HL-60 (cell line): ENCODE data around the gene NPRL2.

ENCODE experiments used
- GABPA ChIP-seq: IDR thresholded peaks from 2 replicates; pipeline ENCODE4 v1.6.1; 2012; ENCODE audit warnings: low read depth
- POLR2AphosphoS5 ChIP-seq: IDR thresholded peaks from 2 replicates; pipeline ENCODE4 v1.6.1; 2012; ENCODE audit warnings: low read depth
- SPI1 ChIP-seq: IDR thresholded peaks from 2 replicates; pipeline ENCODE4 v1.6.1; 2012; ENCODE audit warnings: low read depth, mild to moderate bottlenecking, borderline replicate concordance
- TF ChIP-seq, protein P1 (sequence below): IDR thresholded peaks from one replicate; pipeline ENCODE4 v1.5.1; 2011; ENCODE audit warnings: low read length, control low read depth, inconsistent platforms; ENCODE audit not compliant: insufficient read depth
- TF ChIP-seq, protein P2 (sequence below): IDR thresholded peaks from 2 replicates; pipeline ENCODE4 v1.6.1; 2012; ENCODE audit warnings: low read depth; ENCODE audit not compliant: insufficient replicate concordance

DNA sequence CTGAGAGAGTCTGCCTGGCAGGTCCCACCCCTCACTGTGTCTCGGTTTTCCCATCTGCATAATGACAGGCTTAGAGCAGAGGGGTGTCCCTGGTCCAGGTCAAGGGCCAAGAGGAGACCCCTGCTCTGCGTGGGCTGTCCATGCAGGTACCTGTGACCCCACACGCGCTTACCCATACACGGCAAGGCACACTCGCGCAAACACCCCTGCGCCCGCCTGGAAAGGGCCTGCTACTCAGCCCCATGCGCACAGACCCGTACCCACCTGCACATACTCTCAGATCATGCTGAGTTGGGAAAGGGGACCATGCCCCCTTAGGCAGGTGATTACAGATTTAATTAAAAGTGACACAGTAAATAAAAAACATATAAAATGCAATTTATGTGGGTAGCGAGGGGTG lies 32.1 kb upstream of the NPRL2 start:
- TF ChIP-seq, protein P1, sequence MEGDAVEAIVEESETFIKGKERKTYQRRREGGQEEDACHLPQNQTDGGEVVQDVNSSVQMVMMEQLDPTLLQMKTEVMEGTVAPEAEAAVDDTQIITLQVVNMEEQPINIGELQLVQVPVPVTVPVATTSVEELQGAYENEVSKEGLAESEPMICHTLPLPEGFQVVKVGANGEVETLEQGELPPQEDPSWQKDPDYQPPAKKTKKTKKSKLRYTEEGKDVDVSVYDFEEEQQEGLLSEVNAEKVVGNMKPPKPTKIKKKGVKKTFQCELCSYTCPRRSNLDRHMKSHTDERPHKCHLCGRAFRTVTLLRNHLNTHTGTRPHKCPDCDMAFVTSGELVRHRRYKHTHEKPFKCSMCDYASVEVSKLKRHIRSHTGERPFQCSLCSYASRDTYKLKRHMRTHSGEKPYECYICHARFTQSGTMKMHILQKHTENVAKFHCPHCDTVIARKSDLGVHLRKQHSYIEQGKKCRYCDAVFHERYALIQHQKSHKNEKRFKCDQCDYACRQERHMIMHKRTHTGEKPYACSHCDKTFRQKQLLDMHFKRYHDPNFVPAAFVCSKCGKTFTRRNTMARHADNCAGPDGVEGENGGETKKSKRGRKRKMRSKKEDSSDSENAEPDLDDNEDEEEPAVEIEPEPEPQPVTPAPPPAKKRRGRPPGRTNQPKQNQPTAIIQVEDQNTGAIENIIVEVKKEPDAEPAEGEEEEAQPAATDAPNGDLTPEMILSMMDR, result no peak
- TF ChIP-seq GABPA (no peak), POLR2AphosphoS5 (no peak), SPI1 (no peak)
- TF ChIP-seq, protein P2, sequence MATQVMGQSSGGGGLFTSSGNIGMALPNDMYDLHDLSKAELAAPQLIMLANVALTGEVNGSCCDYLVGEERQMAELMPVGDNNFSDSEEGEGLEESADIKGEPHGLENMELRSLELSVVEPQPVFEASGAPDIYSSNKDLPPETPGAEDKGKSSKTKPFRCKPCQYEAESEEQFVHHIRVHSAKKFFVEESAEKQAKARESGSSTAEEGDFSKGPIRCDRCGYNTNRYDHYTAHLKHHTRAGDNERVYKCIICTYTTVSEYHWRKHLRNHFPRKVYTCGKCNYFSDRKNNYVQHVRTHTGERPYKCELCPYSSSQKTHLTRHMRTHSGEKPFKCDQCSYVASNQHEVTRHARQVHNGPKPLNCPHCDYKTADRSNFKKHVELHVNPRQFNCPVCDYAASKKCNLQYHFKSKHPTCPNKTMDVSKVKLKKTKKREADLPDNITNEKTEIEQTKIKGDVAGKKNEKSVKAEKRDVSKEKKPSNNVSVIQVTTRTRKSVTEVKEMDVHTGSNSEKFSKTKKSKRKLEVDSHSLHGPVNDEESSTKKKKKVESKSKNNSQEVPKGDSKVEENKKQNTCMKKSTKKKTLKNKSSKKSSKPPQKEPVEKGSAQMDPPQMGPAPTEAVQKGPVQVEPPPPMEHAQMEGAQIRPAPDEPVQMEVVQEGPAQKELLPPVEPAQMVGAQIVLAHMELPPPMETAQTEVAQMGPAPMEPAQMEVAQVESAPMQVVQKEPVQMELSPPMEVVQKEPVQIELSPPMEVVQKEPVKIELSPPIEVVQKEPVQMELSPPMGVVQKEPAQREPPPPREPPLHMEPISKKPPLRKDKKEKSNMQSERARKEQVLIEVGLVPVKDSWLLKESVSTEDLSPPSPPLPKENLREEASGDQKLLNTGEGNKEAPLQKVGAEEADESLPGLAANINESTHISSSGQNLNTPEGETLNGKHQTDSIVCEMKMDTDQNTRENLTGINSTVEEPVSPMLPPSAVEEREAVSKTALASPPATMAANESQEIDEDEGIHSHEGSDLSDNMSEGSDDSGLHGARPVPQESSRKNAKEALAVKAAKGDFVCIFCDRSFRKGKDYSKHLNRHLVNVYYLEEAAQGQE, result no peak
